ENCODE data around the gene ZG16. TPM values are rescaled to one million over a fixed set of nuclear protein-coding genes. Genes with fewer than 3 reads are reported as not detected.
"Not testable (repeated sequence)": the region's sequence is repeated elsewhere in the genome, so short reads cannot be mapped to it uniquely, and the experiment has no call there.

ZG16 gene
- total and polyA plus RNA-seq, 4 donors, result 0.19 to 2.8 (median 1.7) TPM

DNA sequence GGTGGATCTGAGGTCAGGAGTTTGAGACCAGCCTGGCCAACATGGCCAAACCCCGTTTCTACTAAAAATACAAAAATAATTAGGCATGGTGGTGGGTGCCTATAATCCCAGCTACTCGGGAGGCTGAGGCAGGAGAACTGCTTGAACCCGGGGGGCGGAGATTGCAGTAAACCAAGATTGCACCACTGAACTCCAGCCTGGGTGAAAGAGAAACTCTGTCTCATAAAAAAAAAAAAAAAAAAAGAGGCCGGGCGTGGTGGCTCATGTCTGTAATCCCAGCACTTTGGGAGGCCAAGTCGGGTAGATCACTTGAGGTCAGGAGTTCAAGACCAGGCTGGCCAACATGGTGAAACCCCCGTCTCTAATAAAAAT, 16.8 kb upstream of the ZG16 start:
- H3K9me3 ChIP-seq (ENCODE audit: control insufficient read depth in 4 of 4, low read length in 3 of 4); H3K4me3 ChIP-seq (ENCODE audit: low read depth in 1 of 3, low read length in 3 of 3); H3K9ac ChIP-seq (ENCODE audit: low read depth in 1 of 2, low read length in 2 of 2); DNase-seq (ENCODE audit: low spot score); H3K27me3 ChIP-seq (ENCODE audit: control insufficient read depth in 4 of 4, insufficient read depth in 4 of 4, low read length in 3 of 4); H3K36me3 ChIP-seq (ENCODE audit: control insufficient read depth in 4 of 4, insufficient read depth in 3 of 4, low read depth in 1 of 4, low read length in 3 of 4): not testable (repeated sequence)
- Histone ChIP-seq H3K4me1 (ENCODE audit: control insufficient read depth in 4 of 4, insufficient read depth in 4 of 4, low read length in 3 of 4) (peaks cover 8 to 60% (median 49%) of the 10 kb centered on the region in 4 donors), H3K27ac (ENCODE audit: low read depth in 1 of 2, low read length in 2 of 2) (peak overlapping the region; percentile 61 to 81)
- 29% methylated on average over 8 of the region's 8 CpGs for WGBS

DNA sequence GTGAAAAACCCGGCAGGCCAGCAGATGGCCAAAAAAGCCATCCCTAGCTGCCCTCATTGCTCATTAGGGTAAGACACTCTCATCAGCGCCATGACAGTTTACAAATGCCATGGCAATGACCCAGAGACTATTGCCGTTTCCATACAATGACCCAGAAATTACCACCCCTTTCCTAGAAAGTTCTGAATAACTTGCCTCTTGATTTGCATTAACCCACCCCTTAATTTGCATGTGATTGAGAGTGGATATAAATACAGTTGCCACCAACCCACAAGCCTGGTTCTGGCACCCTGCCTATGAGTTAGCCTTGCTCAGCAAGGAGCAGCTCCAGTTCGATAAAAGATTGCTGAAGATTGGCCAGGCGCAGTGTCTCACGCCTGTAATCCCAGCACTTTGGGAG, 16.2 kb upstream of the ZG16 start:
- Histone ChIP-seq H3K4me3 (ENCODE audit: low read depth in 1 of 3, low read length in 3 of 3) (no peak overlapping the region), H3K27ac (ENCODE audit: low read depth in 1 of 2, low read length in 2 of 2) (peak overlapping the region in 1 of 2 donors; percentile 54), H3K9me3 (ENCODE audit: control insufficient read depth in 4 of 4, low read length in 3 of 4) (no peaks in the 10 kb centered on the region), H3K27me3 (ENCODE audit: control insufficient read depth in 4 of 4, insufficient read depth in 4 of 4, low read length in 3 of 4) (no peaks in the 10 kb centered on the region), H3K36me3 (ENCODE audit: control insufficient read depth in 4 of 4, insufficient read depth in 3 of 4, low read depth in 1 of 4, low read length in 3 of 4) (no peaks in the 10 kb centered on the region), H3K4me1 (ENCODE audit: control insufficient read depth in 4 of 4, insufficient read depth in 4 of 4, low read length in 3 of 4) (peaks cover 8 to 61% (median 48%) of the 10 kb centered on the region in 4 donors), H3K9ac (ENCODE audit: low read depth in 1 of 2, low read length in 2 of 2) (no peak overlapping the region)
- TF ChIP-seq RXRA (IDR thresholded peaks at IDR 0.05) (peak; percentile 51 to 70), HNF4A (conservative IDR thresholded peaks at IDR 0.05) (no peak), YY1 (IDR thresholded peaks at IDR 0.05) (peak; percentile 24)
- 42% methylated on average over 6 of the region's 6 CpGs for WGBS
- no peak for DNase-seq (ENCODE audit: low spot score)

DNA sequence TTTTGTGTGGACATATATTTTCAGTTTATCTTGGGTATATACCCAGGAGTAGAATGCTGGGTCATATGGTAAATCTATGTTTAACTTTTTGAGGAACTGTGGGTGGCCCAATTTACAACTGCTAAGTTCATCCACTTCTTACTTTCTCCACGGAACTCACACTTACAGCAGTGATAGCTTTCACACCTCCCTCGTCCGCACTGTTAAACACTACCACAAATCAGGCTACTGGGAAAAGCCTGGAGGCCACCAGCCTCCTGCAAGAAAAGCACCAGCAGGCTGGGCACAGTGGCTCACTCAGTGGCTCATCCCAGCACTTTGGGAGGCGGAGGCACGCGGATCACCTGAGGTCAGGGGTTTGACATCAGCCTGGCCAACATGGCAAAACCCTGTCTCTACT, 14.7 kb upstream of the ZG16 start:
- DNase-seq (ENCODE audit: low spot score), result no peak
- H3K27ac ChIP-seq (ENCODE audit: low read depth in 1 of 2, low read length in 2 of 2), result no peak overlapping the region
- no peaks in the 10 kb centered on the region for H3K27me3 ChIP-seq (ENCODE audit: control insufficient read depth in 4 of 4, insufficient read depth in 4 of 4, low read length in 3 of 4)
- H3K4me1 ChIP-seq (ENCODE audit: control insufficient read depth in 4 of 4, insufficient read depth in 4 of 4, low read length in 3 of 4), result peaks cover 8 to 66% (median 50%) of the 10 kb centered on the region in 4 donors
- WGBS, result 88% methylated on average over 6 of the region's 6 CpGs
- no peaks in the 10 kb centered on the region for H3K36me3 ChIP-seq (ENCODE audit: control insufficient read depth in 4 of 4, insufficient read depth in 3 of 4, low read depth in 1 of 4, low read length in 3 of 4)
- no peak overlapping the region for H3K4me3 ChIP-seq (ENCODE audit: low read depth in 1 of 3, low read length in 3 of 3)
- no peaks in the 10 kb centered on the region for H3K9me3 ChIP-seq (ENCODE audit: control insufficient read depth in 4 of 4, low read length in 3 of 4)
- TF ChIP-seq FOXA2 (IDR thresholded peaks at IDR 0.05) (no peak), MAX (IDR thresholded peaks at IDR 0.05) (no peak), RXRA (IDR thresholded peaks at IDR 0.05) (no peak), HNF4G (IDR thresholded peaks at IDR 0.05) (no peak), RAD21 (IDR thresholded peaks at IDR 0.05) (no peak), HNF4A (conservative IDR thresholded peaks at IDR 0.05) (no peak), EGR1 (IDR thresholded peaks at IDR 0.05; ENCODE audit: low read depth in 2 of 2) (no peak), ZBTB33 (IDR thresholded peaks at IDR 0.05) (no peak), TAF1 (conservative IDR thresholded peaks at IDR 0.05) (no peak), YY1 (IDR thresholded peaks at IDR 0.05) (no peak), REST (IDR thresholded peaks at IDR 0.05) (no peak), JUND (IDR thresholded peaks at IDR 0.05) (no peak), SP1 (IDR thresholded peaks at IDR 0.05) (no peak), NR2F2 (IDR thresholded peaks at IDR 0.05) (no peak), CTCF (IDR thresholded peaks at IDR 0.05; ENCODE audit: low read depth, low read length, missing input control) (no peak), FOXA1 (IDR thresholded peaks at IDR 0.05) (no peak), GABPA (IDR thresholded peaks at IDR 0.05 in 1 of 2, conservative IDR thresholded peaks at IDR 0.05 in 1 of 2) (no peak)
- TF ChIP-seq, protein P1, sequence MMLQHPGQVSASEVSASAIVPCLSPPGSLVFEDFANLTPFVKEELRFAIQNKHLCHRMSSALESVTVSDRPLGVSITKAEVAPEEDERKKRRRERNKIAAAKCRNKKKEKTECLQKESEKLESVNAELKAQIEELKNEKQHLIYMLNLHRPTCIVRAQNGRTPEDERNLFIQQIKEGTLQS (IDR thresholded peaks at IDR 0.05), result no peak
- no peak overlapping the region for H3K9ac ChIP-seq (ENCODE audit: low read depth in 1 of 2, low read length in 2 of 2)

Measured in liver (tissue), 9 donors.